Inflammatory macrophage treated with lipopolysaccharide for 4 hours (primary cell): ENCODE measurements around the gene SRGAP3.

Source experiments
- DNase-seq: peaks from one replicate; pipeline ENCODE4 v3.0.0-alpha.2; 2020

Gene SRGAP3

GRCh38 chr3:9169956-9170850, 79.2 kb downstream of the SRGAP3 start:
- DNase-seq: no peak

GRCh38 chr3:9169326-9169725, 80.1 kb downstream of the SRGAP3 start:
- DNase-seq: no peak

- DNase-seq: no peak
Measured at GRCh38 chr3:9168241-9168741, 81.2 kb downstream of the SRGAP3 start.

- no peak for DNase-seq
Measured at GRCh38 chr3:9167222-9167621, 82.2 kb downstream of the SRGAP3 start.

DNA sequence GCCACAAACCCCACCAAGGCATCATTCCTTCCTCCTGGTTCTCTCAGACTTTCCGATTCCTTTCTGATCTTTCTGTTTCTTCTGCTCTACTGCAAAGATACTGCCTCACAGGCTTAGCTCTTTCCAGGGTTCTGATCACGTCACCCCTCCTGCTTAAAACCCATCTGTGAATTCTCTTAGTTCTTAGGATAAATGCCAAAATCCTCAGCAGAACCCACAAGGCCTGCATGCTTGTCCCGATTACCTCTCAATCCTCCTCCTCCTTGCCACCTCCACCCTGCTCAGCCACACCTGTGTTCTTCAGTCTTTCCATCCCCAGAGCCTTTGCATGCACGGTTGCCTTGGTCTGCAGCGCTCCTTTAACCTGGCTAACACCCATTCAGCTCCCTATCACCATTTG, 84.0 kb downstream of the SRGAP3 start:
- DNase-seq: no peak

- no peak for DNase-seq
Measured at GRCh38 chr3:9163289-9163688, 86.2 kb downstream of the SRGAP3 start.

DNA sequence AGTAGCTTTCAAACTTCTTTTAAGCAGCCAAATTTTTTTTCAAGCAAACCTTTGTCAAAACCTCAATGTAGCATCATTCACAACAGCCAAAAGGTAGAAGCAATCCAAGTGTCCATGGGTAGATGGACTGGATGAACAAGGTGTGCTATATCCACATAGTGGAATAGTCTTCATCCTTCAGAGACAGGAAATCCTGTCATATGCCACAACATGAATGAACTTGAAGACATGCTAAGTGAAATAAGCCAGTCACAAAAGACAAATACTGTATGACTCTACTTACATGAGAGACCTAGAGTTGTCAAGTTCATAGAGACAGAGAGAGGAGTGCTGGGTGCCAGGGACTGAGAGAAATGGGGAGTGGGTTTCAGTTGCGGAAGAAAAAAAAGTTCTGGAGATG, 87.6 kb downstream of the SRGAP3 start:
- no peak for DNase-seq

- no peak for DNase-seq
Measured at GRCh38 chr3:9161298-9161697, 88.1 kb downstream of the SRGAP3 start.

GRCh38 chr3:9158865-9159630, 90.4 kb downstream of the SRGAP3 start:
- DNase-seq: no peak

DNA sequence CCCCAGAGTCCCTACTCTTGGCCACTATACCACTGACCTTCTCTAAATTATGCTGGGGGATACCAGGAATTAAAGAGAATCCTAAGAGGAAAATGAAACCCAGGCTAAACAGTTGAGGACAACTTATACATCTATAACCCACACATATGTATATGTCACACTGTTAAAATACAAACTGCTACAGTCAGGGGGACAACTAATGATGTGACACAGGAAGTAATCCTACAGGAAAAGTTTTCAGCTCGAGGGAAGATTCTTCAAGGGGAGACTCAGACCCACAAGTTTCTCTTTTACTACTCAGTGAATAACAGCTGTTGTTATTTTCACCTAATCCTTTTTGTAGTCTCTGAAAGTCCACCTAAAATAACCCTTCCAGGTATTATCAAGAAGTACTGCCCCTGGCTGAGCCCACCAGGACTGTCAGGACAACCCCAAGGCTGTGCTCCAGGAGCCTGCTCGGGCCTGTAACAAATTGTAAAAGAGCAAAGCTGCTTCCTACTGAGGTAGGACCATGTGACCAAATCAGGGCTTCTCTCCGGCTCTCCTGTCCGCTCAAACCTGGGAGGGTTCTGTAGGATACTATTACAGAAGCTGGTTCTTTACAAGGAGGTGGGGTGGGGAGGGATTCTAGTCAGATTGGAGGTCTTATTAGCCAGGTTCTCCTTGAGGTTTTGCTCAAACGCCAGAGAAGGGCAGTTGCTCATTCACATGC, 91.6 kb downstream of the SRGAP3 start:
- no peak for DNase-seq

- DNase-seq: no peak
Measured at GRCh38 chr3:9156604-9157003, 92.8 kb downstream of the SRGAP3 start.

DNA sequence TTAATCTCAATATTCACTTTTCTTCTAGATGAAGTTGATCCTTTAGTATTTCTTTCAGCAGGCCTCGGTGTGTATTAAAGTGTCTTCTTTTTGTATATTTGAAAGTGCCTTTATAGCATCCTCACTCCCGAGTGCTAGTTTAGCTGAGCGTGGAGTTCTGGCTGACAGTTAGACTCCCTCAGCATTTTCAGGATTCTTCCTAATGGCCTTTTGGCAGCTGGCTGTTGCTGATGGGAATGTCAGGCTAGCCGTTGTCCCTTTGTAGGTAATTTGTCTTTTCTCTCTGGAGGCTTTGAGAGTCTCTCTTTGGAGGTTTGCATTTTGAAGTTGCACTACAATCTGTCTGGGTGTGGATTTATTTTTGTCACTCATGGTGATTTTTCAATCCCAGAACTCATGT, 94.4 kb downstream of the SRGAP3 start:
- no peak for DNase-seq

- no peak for DNase-seq
Measured at GRCh38 chr3:9153904-9154619, 95.4 kb downstream of the SRGAP3 start.

- no peak for DNase-seq
Measured at GRCh38 chr3:9151240-9151639, 98.2 kb downstream of the SRGAP3 start.

GRCh38 chr3:9149566-9149965, 99.9 kb downstream of the SRGAP3 start:
- no peak for DNase-seq

GRCh38 chr3:9147896-9148266, 101.6 kb downstream of the SRGAP3 start:
- no peak for DNase-seq

DNA sequence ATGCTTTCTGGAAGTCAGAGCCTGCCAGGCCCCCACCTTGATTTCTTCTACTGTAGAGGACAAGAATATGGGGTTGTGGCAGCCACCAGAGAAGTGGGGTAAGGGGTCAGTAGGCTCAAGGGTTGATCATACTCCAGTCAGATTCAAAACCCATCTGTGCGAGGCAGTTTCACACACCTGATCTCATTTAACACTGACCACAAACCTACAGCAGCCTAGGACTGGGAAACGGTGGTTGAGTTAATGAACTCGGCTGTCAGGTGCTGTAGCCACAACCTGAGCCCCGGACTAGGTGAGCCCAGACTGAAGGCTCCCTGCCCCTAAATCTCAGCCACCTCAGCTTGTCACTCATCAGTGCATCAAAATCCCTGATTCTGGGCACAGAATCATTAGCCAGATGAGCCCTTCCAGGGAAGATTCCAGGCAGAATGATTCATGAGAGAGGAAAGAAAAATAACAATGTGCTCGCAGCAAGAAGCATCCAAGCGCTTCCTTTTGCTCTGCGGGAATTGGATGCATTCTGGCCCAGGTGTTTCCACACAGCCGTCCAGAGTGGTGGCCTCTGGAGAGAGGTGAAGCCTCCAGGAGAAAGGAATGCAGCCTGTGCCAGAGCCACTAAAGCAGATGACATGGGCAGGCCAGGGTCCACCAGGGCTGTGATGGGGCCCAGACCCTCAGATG, 102.1 kb downstream of the SRGAP3 start:
- DNase-seq: no peak

- no peak for DNase-seq
Measured at GRCh38 chr3:9146367-9147071, 102.9 kb downstream of the SRGAP3 start.

- DNase-seq: no peak
Measured at GRCh38 chr3:9143184-9143583, 106.3 kb downstream of the SRGAP3 start.

GRCh38 chr3:9142362-9142761, 107.1 kb downstream of the SRGAP3 start:
- DNase-seq: no peak

DNA sequence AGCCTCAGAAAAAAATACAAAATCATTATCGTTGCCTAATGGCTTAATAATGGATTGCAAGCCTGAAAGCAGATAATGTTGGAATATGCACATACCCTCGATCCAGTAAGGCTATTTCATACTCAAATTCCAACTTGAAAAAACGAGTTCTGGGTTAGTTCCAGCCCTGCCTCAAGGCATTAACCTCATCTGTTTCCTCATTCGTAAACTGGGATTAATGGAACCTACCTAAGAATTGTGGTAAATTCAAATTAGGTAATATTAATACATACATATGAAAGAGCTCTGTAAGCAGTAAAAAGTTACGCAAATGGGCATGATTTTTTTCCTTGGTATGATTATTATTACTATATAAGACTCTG, 107.5 kb downstream of the SRGAP3 start:
- DNase-seq: no peak

DNA sequence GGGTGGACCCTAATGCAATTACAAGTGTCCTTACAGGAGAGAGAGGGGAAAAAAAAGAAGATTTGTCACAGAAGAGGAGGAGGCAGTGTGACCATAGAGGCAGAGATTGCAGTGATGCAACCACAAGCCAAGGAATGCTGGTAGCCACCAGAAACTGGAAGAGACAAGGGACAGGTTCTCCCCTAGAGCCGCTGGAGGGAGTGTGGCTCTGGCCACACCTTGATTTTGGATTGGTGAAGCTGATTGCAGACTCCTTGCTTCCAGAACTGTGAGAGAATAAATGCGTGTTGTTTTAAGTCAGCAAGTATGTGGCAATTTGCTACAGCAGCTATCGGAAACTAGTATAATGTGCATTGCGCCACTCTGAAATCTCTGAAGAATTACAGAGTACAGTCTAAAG, 110.1 kb downstream of the SRGAP3 start:
- DNase-seq: no peak
